WERI-Rb-1 (cell line): ENCODE measurements around the gene AFF1.

Experiments used
- DNase-seq: peaks from one replicate; pipeline ENCODE4 v3.0.0-alpha.2; 2020
- H3K27ac ChIP-seq: fragments of 250-450 bp; sonication (Bioruptor Pico); 2 replicates; pipeline ENCODE4 v1.5.1; 2020; ENCODE audit warnings: mild to moderate bottlenecking, moderate library complexity
- H3K27me3 ChIP-seq: fragments of 250-450 bp; sonication (Bioruptor Pico); 2 replicates; pipeline ENCODE4 v1.5.1; 2021; ENCODE audit warnings: mild to moderate bottlenecking, low read depth, moderate library complexity; ENCODE audit not compliant: insufficient read depth, severe bottlenecking
- H3K36me3 ChIP-seq: fragments of 250-450 bp; sonication (Bioruptor Pico); 2 replicates; pipeline ENCODE4 v1.5.1; 2020; ENCODE audit warnings: mild to moderate bottlenecking, moderate library complexity
- H3K4me3 ChIP-seq: 2 replicates; pipeline ENCODE4 v1.5.1; 2011; ENCODE audit warnings: low read depth, mild to moderate bottlenecking, control low read depth, low read length
- H3K9me3 ChIP-seq: fragments of 250-450 bp; sonication (Bioruptor Pico); 2 replicates; pipeline ENCODE4 v1.5.1; 2021; ENCODE audit warnings: mild to moderate bottlenecking, moderate library complexity; ENCODE audit not compliant: severe bottlenecking
- TF ChIP-seq, protein P1 (sequence below): IDR thresholded peaks from 2 replicates; pipeline ENCODE4 v1.5.1; 2011; ENCODE audit warnings: low read depth, mild to moderate bottlenecking, control low read depth, inconsistent platforms, low read length

AFF1 gene

DNA sequence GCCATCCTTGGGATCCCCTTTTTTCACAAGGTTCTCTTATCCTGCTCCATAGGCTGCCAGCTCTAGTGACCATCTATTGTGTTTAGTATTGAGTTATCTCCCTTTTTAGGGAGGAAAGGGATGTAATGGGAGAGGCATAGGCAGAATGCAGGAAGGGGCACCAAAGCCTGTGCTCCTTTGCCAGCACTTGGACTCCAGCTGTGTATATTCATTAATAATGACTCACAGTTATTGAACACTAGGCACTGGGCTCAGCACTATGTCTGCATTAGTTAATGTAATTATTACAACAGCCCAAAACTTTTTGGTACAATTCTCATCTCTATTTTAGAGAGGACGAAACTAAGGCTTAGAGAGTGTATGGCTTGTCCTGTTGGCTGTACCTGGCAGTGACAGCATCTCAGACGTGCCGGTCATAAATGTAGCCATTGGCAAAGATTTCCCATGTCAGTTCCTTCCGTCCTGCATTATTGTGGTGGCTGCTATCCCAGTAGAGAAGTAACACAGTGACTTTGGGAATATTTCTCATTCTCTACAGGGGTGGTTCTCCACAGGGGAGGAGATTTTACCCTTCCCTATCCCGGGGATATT lies 90.3 kb downstream of the AFF1 start:
- H3K36me3 ChIP-seq: no peaks in the 10 kb centered on the region; the same call in 1 of the 2 replicates
- no peak overlapping the region for H3K27ac ChIP-seq
- no peaks in the 10 kb centered on the region for H3K9me3 ChIP-seq
- no peak for DNase-seq
- TF ChIP-seq, protein P1, sequence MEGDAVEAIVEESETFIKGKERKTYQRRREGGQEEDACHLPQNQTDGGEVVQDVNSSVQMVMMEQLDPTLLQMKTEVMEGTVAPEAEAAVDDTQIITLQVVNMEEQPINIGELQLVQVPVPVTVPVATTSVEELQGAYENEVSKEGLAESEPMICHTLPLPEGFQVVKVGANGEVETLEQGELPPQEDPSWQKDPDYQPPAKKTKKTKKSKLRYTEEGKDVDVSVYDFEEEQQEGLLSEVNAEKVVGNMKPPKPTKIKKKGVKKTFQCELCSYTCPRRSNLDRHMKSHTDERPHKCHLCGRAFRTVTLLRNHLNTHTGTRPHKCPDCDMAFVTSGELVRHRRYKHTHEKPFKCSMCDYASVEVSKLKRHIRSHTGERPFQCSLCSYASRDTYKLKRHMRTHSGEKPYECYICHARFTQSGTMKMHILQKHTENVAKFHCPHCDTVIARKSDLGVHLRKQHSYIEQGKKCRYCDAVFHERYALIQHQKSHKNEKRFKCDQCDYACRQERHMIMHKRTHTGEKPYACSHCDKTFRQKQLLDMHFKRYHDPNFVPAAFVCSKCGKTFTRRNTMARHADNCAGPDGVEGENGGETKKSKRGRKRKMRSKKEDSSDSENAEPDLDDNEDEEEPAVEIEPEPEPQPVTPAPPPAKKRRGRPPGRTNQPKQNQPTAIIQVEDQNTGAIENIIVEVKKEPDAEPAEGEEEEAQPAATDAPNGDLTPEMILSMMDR: no peak
- no peaks in the 10 kb centered on the region for H3K27me3 ChIP-seq
- no peak overlapping the region for H3K4me3 ChIP-seq

- H3K4me3 ChIP-seq: no peak overlapping the region
- H3K9me3 ChIP-seq: no peaks in the 10 kb centered on the region
- no peaks in the 10 kb centered on the region for H3K36me3 ChIP-seq
- TF ChIP-seq, protein P1: no peak
- H3K27ac ChIP-seq: no peak overlapping the region
- no peaks in the 10 kb centered on the region for H3K27me3 ChIP-seq
- no peak for DNase-seq
These were observed 90.8 kb downstream of the AFF1 start for GRCh38 chr4:87025614-87026041.

GRCh38 chr4:87026800-87027495 lies 92.1 kb downstream of the AFF1 start:
- Histone ChIP-seq H3K27ac (no peak overlapping the region), H3K27me3 (no peaks in the 10 kb centered on the region), H3K36me3 (no peaks in the 10 kb centered on the region), H3K4me3 (no peak overlapping the region), H3K9me3 (no peaks in the 10 kb centered on the region)
- DNase-seq: no peak
- TF ChIP-seq, protein P1: no peak

GRCh38 chr4:87029356-87029755 lies 94.5 kb downstream of the AFF1 start:
- Histone ChIP-seq H3K9me3 (no peaks in the 10 kb centered on the region), H3K27me3 (no peaks in the 10 kb centered on the region), H3K4me3 (no peak overlapping the region), H3K36me3 (no peaks in the 10 kb centered on the region), H3K27ac (no peak overlapping the region)
- TF ChIP-seq, protein P1: no peak
- DNase-seq: no peak

GRCh38 chr4:87030124-87030523 lies 95.3 kb downstream of the AFF1 start:
- H3K27ac ChIP-seq: no peak overlapping the region
- H3K27me3 ChIP-seq: no peaks in the 10 kb centered on the region
- no peak overlapping the region for H3K4me3 ChIP-seq
- H3K9me3 ChIP-seq: no peaks in the 10 kb centered on the region
- TF ChIP-seq, protein P1: no peak
- no peaks in the 10 kb centered on the region for H3K36me3 ChIP-seq
- no peak for DNase-seq
